ENCODE measurements around the gene BRD9.
"Not testable (repeated sequence)": the region's sequence is repeated elsewhere in the genome, so short reads cannot be mapped to it uniquely, and the experiment has no call there.

The BRD9 gene

DNA sequence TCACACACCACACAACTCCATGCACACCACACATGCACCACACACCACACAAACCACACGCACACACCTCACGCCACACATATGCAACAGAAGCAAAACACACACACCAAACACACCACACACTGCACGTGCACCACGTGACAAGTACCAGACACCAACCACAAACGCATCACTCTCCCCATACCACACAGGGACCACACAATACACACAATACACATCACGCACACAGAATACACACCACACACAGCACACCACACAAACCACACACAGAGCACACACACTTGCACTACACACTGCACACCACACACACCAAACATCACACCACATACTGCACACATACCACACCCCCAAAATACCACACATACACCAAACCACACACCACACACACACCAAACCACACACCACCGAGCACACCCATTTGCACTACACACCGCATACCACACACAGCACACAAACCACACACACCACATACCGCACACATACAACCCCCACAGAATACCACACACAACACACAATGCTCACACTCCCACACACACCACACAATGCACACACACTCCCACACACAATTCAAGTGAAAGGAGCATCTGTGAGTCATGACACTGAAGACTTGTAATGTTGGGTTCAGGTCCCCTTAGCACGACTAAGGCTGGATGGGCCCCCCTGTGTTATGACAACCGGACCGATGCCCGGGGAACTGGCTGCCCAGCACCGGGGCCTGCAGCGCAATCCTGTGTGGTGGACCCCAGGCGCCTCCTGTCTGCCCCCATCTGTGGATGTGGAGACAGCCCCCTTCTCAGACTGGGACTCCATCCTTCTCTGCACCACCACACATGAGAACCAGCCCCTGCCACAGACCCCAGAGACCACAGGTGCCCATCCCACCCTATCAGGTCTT is 35.8 kb downstream of the BRD9 start:
- DNase-seq, result no peak

DNA sequence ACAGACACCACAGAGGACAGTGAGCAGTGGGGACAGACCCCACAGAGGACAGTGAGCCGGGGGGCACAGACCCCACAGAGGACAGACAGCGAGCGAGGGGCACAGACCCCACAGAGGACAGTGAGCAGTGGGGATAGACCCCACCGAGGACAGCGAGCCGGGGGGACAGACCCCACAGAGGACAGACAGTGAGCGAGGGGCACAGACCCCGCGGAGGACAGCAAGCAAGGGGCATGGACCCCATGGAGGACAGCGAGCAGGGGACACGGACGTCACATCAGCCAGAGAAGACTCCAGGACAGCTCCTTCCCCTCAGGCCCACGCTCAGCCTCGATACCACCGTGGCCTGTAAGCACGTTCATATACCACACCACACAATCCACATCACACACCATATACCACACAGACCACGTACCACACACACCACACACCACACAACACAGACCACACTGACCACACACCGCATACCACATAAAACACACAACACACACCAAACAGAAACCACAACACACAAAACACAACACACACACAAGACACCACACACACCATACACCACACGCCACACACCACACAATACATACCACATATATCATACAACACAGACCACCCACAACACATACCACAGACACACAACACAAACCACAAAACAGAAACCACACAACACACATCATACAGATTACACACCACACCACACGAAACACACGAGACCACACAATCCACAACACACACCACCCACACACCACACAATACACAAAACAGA is 36.6 kb downstream of the BRD9 start:
- DNase-seq, result no peak

DNA sequence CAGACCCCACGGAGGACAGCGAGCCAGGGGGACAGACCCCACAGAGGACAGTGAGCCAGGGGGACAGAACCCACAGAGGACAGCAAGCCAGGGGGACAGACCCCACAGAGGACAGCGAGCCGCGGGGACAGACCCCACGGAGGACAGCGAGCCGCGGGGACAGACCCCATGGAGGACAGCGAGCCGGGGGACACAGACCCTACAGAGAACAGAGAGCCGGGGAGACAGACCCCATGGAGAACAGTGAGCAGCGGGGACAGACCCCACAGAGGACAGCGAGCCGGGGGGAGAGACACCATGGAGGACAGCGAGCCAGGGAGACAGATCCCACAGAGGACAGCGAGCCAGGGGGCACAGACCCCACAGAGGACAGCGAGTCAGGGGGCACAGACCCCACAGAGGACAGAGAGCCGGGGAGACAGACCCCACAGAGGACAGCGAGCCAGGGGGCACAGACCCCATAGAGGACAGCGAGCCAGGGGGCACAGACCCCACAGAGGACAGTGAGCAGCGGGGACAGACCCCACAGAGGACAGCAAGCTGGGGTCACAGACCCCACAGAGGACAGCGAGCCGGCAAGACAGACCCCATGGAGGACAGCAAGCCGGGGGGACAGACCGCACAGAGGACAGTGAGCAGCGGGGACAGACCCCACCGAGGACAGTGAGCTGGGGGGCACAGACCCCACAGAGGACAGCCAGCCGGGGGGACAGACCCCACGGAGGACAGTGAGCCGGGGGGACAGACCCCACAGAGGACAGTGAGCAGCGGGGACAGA is 37.4 kb downstream of the BRD9 start:
- no peak for DNase-seq

DNA sequence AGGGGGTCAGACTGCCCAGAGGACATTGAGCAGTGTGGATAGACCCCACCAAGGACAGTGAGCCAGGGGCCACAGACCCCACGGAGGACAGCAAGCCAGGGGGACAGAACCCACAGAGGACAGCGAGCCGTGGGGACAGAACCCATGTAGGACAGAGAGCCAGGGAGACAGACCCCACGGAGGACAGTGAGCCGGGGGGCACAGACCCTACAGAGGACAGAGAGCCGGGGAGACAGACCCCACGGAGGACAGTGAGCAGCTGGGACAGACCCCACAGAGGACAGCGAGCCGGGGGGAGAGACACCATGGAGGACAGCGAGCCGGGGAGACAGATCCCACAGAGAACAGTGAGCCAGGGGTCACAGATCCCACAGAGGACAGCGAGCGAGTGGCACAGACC is 38.4 kb downstream of the BRD9 start:
- DNase-seq, result no peak

DNA sequence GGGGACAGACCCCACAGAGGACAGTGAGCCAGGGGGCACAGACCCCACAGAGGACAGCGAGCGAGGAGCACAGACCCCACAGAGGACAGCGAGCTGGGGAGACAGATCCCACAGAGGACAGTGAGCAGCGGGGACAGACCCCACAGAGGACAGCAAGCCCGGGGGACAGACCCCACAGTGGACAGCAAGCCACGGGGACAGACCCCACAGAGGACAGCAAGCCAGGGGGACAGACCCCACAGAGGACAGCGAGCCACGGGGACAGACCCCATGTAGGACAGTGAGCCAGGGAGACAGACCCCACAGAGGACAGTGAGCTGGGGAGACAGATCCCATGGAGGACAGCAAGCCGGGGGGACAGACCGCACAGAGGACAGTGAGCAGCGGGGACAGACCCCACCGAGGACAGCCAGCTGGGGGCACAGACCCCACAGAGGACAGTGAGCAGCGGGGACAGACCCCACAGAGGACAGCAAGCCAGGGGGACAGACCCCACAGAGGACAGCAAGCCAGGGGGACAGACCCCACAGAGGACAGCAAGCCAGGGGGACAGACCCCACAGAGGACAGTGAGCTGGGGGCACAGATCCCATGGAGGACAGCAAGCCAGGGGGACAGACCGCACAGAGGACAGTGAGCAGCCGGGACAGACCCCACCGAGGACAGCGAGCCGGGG is 39.0 kb downstream of the BRD9 start:
- not testable (repeated sequence) for DNase-seq

DNA sequence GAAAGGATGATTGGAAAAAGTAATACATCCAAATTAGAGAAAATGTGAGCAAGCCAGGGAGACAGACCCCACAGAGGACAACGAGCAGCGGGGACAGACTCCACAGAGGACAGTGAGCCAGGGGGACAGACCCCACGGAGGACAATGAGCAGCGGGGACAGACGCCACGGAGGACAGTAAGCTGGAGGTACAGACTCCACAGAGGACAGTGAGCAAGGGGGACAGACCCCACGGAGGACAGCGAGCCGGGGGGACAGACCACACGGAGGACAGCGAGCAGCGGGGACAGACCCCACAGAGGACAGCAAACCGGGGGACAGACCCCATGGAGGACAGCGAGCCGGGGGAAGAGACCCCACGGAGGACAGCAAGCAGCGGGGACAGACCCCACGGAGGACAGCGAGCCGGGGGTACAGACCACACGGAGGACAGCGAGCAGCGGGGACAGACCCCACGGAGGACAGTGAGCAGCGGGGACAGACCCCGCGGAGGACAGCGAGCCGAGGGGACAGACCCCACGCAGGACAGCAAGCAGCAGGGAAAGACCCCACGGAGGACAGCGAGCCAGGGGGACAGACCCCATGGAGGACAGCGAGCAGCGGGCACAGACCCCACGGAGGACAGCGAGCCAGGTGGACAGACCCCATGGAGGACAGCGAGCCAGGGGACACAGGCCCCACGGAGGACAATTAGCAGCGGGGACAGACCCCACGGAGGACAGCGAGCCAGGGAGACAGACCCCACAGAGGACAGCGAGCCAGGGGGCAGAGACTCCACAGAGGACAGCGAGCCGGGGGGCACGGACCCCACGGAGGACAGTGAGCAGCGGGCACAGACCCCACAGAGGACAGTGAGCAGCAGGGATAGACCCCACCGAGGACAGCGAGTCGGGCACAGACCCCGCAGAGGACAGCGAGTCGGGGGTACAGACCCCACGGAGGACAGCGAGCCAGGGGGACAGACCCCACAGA is 39.9 kb downstream of the BRD9 start:
- DNase-seq, result no peak

DNA sequence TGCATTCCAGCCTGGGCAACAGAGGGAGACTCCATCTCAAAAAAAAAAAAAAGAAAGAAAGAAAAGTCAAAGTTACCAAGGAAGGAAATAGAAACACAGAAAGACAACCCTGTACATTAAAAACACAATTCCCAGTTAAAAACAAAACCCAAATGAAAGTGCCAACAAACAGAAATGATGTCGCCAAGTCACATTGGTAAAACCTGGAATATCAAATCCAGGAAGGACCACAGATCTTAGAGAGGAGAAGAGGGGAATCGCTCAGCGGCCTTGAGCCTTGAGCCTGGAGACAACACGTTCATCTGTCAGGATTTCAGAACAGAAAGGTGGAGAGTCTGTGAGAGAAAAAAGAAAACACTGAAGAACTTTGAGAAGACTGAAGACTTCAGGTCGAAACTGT is 40.6 kb downstream of the BRD9 start:
- DNase-seq, result no peak

DNA sequence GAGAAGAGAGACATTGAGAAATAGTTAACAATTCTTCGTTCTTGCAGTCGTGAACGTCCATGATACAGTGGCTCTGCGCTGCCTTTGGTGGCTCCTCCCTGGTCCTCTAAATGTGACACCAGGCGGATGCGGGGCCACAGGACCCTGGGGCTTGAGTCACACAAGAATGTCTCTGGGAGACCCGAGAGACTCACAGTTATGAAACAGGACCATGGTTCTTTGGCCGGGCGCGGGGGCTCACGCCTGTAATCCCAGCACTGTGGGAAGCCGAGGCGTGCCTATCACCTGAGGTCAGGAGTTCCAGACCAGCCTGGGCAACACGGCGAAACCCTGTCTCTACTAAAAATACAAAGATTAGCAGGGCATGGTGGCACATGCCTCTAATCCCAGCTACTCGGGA is 41.0 kb downstream of the BRD9 start:
- DNase-seq, result no peak

DNA sequence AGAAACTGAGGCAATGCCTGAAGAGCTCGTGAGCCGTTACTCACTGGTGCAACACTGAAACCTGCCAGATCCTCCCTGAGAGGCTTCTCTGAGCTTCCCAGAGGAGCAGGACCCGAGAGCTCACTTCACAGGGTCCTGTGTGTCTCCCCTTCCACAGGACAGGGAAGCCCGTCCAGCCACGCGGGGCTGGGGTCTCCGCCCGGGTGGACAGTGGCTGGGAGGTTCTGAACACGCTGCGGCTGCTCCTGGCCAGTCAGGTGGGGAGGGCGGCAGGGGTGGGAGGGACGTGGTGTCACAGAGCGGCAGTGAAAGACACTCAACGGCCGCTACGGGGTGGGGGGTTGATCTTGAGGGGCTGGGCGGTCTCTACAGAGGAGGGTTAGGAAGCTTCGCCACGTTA is 41.5 kb downstream of the BRD9 start:
- no peak for DNase-seq

DNA sequence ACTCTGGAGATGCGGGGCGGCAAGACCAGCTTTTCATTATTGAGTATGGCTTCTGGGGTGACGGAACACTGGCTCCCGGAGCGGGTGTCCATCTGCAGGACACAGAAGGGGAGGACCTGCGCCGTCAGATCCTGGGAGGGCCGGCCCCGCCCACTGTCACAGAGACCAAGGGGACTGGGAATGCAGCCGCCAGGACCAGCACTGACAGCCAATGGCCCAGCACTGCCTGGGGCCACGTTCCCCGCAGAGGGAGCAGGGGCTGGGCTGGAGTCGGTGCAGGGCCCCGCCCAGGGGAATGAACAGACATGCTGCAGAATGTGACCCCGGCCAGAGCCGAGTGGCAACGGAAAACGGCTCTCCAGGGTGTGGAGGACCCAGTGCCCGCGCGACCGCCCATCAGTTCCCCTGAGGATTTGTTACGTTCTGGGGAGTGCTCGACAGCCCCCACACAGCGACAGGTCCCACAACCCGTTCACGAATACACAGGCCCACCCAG is 42.0 kb downstream of the BRD9 start, which contains the start of gene ZDHHC11:
ZDHHC11 (minus strand) TSS at position 476 of the 496 bp plus-strand sequence; CDS start at position 92, 384 bp downstream.
- DNase-seq, result no peak

DNA sequence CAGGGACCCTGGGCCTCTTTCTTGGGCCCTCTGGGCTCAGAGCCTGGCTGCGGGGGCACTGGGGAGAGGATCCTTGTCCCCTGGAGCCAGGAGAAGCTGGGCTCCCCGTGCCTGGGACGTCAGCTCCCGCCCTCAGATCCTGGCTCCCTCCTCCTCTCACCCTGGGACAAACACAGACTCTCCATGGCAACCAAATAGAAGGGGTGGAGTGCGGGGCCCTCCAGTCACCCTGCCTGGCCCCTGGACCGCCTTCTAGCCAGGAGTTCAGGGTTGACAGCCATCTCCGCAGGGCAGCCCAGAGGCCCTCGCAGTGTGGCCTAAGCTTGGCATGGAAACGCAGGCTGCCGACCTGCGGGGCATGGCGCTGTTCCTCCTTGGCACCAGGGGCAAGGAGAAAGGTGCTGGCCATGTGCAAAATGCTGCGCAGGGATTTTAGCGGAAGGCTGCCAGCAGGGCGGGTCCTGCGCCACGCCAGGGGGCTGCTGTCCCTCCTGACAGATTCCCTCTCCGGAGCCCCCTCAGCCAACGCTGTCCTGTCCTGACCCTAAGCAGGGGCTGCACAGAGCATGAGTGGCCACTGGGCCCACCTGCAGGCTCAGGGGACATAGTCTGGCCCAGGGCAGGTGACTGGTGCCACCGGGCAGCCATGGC is 42.8 kb downstream of the BRD9 start:
- no peak for DNase-seq

DNA sequence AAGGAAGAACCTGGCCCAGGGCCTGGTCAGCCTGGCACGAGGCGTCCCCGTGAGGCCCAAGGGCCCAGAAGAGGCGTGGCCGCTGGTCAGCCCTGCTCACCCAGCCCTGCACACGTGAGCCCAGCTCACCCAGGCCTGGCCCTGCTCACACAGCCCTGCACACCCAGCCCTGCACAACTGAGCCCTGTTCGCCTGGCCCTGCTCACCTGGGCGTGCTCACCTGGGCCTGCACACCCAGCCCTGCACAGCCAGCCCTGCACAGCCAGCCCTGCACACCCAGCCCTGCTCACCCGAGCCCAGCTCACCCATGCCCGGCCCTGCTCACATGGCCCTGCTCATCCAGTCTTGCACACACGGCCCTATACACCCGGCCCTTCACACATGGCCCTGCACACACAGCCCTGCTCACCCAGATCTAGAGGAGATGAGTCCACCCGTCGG is 43.9 kb downstream of the BRD9 start:
- no peak for DNase-seq

DNA sequence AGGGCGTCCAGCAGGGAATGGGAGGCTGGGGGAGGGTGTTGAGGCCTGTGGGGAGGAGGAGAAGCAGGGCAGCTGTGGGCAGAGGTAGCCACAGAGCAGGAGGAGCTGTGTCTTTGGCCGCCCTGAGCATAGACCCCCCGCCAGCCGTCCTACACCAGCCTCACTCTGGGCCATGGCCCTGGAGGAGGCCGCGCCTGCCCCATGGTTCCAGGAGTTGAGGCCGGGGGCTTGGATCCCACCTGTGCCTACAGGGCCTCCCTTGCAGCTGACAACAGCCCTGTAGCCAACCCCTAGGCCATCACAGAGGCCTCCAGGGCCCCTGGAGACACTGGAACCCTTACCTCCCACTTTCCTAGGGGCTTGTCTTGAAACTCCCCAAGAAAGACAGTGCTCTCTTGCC is 44.9 kb downstream of the BRD9 start:
- DNase-seq, result not testable (repeated sequence)

DNA sequence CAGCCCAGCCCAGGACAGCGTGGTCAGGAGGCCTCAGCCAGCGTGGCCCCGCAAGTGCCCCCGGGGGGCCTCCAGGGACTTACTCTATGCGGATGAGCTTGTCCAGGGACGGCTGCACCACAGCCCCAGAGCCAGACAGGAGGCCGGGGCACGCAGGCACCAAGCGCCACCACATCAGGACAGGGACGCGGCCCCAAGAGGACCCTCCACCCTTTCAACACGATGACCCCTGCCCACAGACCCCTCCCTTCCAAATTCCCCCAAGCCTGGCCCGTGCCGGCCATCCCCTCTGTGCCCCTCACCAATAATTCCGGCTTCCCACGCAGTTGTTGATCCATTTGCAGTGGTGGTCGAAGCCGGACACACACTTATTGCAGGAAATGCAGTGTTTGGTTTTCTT is 45.4 kb downstream of the BRD9 start:
- not testable (repeated sequence) for DNase-seq

DNA sequence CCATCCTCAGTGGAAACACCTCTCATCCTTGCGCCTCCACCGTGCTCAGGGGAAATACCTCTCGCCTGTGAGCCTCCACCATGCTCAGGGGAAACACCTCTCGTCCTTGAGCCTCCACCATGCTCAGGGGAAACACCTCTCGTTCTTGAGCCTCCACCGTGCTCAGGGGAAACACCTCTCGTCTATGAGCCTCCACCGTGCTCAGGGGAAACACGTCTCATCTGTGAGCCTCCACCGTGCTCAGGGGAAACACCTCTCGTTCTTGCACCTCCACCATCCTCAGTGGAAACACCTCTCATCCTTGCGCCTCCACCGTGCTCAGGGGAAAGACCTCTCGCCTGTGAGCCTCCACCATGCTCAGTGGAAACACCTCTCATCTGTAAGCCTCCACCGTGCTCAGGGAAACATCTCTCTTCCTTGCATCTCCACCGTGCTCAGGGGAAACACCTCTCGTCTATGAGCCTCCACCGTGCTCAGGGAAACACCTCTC is 46.0 kb downstream of the BRD9 start:
- DNase-seq, result not testable (repeated sequence)

DNA sequence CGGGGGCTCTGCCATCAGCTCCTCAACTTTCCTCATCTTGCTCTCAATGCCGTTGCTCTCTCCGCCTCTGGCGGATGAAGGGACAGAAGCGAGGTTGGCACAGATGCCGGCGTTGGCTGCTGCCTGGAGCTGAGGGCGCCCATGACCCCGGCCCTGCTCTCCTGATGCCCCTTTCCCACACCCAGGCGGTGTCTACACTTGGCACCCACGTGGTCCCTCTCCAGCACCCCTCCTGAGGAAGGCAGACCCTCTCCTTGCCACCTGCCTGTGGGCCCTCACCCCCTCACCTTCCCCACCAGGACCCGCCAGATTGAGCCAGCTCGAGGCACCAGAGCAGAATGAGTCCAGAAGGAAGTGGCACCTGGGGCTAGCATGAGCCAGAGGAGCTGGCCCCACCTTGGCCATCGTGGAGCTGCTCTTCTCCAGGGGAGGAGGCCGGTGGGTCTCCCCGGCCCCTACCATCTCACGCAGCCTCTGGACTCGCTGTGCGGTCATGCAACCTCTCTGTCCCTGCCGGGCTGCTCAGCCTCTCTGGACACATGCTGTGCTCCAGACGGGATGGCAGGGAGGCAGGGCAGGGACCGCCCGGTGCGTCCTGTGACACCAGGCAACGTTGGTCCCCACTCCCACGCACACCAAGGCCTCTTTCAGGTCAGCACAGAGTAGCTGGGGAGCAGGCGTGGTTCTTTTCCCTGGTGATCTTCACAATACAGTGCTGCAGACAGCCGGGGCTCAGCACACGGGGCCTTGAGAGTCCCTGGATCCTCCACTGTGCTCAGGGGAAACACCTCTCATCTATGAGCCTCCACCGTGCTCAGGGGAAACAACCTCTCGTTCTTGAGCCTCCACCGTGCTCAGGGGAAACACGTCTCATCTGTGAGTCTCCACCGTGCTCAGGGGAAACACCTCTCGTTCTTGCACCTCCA is 46.7 kb downstream of the BRD9 start:
- not testable (repeated sequence) for DNase-seq

DNA sequence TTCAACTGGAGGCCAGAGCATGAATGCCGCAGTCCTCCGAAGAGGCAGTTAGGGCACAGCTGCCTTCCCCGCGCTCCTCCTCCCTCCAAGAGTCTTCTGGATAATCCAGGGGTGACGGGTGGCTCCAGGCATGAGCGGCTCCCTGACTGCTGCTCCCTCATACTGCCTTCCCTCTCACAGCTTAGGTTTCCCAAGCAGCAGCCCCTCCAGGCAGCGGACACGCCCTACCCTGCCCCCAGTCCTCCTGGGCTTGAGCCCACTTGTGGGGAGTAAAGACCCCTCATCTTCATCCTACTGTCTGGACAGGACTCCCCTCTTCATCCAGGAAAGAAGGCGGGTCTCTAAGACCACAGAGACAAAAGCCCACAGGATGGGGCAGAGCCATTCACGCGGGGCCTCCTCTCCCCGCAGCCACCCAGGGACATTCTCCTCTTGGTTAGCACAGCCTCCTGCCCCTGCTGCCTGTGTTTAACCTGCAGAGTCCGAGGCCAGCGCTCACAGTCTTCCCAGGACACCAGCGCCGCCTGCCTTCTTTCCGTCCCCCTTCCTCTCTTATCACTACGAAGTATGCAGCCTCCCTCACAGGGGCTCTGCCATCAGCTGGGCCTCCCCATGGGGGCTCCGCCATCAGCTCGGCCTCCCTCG is 47.4 kb downstream of the BRD9 start:
- DNase-seq, result not testable (repeated sequence)

DNA sequence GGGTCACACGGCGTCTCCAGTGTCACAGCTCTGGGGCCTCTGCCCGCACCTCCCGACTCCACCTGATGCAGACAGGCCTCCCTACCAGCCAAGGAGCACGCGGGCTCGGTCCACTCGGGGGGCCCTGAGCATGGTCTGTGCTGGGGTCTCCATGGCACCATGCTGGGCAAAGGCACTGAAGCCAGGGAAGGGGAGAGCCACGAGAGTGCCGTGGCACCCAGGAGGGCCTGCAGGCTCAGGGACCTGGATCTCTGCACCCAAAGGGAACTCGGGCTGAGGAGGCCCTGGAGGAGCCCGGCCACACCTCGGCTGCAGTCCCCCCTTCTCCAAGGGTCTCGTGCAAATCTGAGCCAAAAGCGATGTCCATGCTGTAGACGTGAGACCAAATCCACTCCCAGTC is 48.2 kb downstream of the BRD9 start:
- DNase-seq, result not testable (repeated sequence)

DNA sequence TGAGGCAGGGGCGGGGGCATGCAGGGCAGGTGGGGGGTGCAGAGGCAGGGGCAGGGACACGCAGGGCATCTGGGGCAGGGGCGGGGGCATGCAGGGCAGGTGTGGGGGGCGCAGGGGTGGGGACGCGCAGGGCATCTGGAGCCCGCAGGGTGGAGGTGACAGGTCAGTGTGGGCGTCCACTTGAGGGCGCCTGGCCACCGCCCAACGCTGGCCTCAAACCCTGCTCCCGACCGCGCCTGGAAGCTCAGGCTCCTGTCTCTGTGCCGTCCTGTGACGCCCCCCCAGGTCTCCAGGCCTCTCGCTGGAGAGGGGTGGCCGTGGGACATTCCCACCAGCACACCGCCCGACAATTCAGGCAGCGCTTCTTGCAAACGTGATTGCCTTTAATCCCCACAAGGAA is 48.7 kb downstream of the BRD9 start:
- DNase-seq, result not testable (repeated sequence)
